HG02588 (cell line): Measurements from ENCODE around the gene CEP152.
A peak's percentile ranks its signal among the peaks of the same experiment; 100 is the strongest.
"Not testable (repeated sequence)": the region's sequence is repeated elsewhere in the genome, so short reads cannot be mapped to it uniquely, and the experiment has no call there.

ENCODE experiments used
- ATAC-seq: cut with Tn5 transposase; IDR thresholded peaks from one replicate; pipeline ENCODE4 v1.9.1; 2021; ENCODE audit warnings: mild to moderate bottlenecking, moderate library complexity; ENCODE audit not compliant: unreplicated experiment

CEP152 gene, protein sequence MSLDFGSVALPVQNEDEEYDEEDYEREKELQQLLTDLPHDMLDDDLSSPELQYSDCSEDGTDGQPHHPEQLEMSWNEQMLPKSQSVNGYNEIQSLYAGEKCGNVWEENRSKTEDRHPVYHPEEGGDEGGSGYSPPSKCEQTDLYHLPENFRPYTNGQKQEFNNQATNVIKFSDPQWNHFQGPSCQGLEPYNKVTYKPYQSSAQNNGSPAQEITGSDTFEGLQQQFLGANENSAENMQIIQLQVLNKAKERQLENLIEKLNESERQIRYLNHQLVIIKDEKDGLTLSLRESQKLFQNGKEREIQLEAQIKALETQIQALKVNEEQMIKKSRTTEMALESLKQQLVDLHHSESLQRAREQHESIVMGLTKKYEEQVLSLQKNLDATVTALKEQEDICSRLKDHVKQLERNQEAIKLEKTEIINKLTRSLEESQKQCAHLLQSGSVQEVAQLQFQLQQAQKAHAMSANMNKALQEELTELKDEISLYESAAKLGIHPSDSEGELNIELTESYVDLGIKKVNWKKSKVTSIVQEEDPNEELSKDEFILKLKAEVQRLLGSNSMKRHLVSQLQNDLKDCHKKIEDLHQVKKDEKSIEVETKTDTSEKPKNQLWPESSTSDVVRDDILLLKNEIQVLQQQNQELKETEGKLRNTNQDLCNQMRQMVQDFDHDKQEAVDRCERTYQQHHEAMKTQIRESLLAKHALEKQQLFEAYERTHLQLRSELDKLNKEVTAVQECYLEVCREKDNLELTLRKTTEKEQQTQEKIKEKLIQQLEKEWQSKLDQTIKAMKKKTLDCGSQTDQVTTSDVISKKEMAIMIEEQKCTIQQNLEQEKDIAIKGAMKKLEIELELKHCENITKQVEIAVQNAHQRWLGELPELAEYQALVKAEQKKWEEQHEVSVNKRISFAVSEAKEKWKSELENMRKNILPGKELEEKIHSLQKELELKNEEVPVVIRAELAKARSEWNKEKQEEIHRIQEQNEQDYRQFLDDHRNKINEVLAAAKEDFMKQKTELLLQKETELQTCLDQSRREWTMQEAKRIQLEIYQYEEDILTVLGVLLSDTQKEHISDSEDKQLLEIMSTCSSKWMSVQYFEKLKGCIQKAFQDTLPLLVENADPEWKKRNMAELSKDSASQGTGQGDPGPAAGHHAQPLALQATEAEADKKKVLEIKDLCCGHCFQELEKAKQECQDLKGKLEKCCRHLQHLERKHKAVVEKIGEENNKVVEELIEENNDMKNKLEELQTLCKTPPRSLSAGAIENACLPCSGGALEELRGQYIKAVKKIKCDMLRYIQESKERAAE (N-terminal part only)

DNA sequence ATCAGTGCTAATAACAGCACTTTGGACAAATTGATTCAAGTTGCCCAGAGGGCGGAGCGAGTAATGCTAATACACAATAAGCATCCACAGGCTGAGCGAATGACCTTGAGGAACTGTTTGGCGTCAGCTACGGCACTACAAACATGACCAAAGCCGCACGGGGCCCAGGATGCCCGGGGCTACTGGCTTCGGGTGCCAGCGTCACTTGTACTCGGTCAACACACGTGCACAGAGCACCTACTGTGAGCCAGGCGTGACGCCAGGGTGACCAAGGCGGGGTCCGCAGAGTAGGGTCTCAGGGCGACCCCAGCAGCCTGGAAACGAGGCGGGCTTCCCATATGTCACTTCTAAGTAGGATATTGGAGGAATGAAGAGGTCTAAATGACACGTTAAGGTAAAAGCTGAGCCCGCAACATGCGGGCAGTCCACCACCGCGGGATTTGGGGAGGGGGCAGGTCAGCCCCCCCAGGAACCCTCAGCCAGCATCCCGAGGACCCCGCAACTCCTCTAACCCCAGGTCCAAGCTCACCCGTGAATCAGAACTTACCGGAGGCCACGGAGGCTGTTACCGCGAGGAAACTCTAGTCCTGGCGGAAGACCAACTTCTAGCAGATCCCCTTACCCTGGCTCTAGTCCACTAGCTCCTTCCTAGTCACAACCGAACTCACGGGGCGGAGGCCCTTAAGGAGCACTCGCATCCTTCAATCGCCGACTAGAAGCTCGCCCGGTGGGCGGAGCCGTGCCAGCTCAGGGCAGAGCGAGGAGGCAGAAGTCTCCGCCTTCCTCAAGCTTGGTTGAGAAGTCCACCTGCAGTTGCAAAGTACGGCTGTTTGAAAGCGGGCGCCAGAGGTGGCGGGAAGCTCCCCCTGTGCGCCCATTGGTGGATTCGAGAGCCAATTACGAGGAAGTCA, at the start of gene CEP152:
TSS of gene CEP152 (minus strand) at position 656 of the 911 bp plus-strand sequence. CDS start 5,420 bp downstream, outside the sequence.
- ATAC-seq: peak; percentile 97

DNA sequence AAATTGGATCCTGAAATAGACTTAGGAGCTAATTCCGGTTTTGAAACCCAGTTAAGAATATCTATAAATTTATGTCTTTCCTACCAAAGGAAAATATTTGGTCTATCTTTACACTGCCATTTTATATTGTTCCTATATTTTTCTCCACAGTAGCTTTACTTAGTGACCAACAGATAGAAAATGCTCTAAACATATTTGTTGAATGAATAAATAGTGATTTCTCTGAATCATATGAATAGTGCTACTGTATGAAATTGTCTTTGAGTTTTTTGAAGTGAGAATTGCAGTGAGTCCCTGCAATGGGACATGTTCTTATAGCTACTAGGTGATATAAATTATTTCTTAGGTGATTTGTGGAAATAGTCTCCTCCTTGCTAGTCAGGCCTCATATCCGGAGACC, 48.6 kb upstream of the CEP152 start:
- ATAC-seq: no peak

DNA sequence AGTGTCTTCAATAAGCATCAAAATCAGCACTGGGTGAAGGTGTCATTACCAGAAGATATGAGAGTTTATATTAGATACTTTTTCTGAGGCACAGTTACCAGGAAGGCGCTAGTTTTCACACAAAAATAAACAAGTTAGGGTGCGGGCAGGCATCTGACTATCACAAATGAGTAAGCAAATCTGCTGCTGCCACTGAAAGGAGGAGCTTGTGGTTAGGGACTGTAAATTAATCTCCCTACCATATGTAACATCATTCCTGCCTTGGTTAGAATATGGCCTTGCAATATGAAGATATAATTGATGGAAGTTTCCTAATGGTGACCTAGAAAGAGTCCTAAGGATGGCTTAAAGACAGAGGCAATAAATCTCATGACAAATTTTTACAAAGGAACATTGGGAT, 47.5 kb upstream of the CEP152 start:
- no peak for ATAC-seq

DNA sequence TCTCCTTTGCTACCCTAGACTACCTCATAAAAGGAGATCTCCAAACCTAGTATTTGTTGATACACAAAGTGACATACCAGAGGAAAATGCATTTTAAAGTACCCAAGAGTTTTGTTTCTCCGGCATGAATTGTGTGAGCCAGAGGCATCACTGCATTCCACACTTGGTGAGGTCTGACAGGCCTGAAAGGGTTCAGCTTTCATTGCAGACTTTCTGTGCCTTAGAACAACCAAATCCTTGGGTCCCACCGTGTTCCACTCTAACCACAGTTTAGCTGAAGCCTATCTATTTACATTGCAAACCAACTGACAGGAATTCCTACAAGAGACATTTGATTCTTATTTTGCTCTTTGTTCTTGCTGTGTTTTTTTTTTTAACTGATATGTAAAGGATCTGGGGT, 46.1 kb upstream of the CEP152 start:
- no peak for ATAC-seq

DNA sequence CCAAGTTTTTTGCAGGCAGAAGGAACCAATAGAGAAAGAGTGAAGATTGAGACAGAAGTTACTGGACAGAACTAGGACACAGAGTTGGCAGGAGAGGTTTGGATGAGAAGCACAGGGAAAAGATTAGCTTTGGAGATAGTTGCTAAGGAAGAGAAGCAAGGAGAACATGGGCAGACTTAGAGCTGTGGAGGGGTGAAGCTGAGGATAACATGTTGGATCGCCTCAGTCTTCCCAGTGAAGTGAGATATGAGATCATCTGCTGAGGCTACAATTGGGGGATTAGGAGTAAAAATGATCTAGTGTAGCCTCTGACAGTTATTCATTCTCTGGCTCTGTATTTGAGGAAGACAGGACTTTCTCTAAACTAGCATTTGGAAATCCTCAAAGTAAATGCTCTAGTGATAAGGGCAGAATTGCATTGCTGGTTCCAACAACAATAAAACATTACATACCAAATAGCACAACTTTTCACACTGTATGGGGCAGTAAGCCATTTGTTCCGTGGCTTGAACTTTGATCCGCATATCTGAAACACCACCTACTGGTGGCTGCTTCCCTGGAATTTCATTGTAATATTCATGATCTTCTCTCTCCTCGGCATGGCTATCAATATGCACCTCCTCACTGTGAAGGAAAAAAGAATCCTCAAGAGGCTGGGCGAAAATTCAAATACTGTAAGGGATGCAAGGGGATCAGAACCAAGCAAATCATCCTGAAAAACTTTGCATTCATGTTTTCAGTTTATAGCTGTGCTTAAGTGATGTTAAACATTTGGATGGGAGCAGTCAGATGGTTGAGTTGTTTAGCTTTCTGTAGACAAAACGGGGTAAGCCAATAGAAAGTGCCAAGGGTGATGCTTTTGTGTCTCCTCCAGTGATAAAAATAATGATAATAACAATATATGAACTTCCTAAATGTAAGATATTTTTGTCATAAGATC, 44.9 kb upstream of the CEP152 start:
- no peak for ATAC-seq

DNA sequence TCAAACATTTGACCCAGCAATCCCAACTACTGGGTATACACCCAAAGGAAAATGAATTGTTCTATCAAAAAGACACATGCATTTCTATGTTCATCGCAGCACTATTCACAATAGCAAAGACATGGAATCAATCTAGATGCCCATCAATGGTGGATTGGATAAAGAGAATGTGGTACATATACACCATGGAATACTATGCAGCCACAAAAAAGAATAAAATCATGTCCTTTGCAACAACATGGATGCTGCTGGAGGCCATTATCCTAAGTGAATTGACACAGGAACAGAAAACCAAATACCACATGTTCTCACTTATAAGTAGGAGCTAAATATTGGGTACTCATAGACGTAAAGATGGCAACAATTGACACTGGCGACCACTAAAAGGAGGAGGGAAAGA, 43.6 kb upstream of the CEP152 start:
- ATAC-seq: not testable (repeated sequence)

DNA sequence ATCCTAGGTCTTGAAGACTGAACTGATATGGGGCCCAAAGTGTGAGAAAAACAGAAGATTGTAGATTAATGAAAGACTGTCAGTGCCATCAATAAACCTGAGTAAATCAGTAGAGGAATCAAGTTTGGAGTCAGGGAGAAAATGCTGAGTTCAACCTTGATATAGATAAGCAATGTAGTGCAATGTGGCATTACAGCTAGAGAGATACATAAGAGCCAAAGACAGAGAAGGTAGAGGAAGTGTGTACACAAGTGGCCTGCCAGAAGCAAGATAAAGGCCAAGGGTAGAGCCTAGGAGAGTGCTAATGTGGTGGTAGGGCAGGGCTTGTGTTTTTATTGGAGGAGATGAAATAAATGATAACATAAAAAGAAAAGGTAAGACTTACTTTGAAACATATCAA, 41.1 kb upstream of the CEP152 start:
- no peak for ATAC-seq

DNA sequence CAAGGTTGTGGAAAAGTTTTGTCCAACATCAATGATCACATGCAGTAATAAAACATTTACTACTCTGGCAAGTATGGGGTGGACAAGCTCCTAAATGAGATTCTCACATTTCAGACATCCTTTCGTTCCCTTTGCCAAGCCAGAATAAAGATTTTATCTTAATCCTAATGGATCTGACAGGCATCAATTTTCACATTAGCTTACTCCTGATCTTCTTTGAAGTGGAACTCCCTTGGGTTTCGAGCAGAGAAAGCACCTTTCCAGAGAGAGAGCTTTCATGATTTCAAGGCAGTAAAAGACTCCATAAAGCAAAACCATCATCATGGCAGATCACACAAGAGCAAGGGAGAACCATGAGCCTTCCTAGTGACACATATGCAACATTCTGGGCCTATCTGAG, 39.8 kb upstream of the CEP152 start:
- ATAC-seq: no peak

DNA sequence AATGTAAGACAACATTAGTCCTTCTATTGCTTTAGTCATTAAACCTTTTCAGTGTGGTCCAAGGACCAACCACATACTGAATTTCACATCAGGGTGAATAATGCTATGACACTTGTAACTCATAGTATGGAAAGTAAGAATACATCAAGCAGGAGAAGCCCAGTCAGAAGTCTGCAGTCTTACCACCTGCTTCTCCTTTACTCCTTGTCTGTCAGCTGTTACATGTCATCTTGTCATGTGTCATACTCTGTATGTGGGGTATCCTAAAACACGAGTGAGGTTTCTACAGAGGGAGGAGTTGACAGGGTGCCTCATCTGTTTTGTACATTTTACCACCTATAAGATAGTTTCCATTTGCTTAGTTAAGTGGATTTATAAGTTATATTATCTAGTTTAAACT, 34.3 kb upstream of the CEP152 start:
- ATAC-seq: no peak

DNA sequence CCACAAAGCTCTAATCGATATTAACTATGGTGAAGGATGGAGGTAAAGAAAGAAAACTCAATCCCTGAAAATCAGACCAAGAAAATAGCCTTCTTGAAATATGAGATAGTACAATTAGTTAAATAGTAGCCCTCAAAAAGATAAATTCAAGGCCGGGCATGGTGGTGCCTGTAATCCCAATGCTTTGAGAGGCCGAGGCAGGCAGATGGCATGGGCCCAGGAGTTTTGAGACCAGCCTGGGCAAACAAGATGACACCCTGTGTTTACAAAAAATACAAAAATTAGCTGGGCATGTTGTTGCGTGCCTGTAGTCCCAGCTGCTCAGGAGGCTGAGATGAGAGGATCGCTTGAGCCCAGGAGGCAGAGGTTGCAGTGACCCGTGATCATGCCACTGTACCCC, 31.6 kb upstream of the CEP152 start:
- no peak for ATAC-seq

DNA sequence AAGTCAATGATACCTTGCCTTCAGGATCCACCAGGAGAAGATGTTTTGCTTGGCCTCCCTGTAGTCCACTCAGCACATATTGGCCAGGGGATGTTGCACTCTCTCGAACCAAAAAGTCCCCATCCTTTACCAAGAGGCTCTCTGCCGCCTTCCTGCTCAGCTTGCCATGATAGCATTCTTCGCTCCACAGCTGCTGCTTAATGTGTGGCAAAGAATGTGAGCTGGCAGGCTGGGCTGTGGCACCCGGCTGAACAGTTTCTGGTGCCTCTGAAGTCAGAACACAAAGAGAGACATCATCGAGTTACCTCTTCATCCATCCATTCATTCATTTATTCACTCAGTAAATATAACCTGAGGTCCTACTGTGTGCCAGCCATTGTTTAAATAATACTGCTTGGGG, 23.9 kb upstream of the CEP152 start:
- ATAC-seq: no peak

DNA sequence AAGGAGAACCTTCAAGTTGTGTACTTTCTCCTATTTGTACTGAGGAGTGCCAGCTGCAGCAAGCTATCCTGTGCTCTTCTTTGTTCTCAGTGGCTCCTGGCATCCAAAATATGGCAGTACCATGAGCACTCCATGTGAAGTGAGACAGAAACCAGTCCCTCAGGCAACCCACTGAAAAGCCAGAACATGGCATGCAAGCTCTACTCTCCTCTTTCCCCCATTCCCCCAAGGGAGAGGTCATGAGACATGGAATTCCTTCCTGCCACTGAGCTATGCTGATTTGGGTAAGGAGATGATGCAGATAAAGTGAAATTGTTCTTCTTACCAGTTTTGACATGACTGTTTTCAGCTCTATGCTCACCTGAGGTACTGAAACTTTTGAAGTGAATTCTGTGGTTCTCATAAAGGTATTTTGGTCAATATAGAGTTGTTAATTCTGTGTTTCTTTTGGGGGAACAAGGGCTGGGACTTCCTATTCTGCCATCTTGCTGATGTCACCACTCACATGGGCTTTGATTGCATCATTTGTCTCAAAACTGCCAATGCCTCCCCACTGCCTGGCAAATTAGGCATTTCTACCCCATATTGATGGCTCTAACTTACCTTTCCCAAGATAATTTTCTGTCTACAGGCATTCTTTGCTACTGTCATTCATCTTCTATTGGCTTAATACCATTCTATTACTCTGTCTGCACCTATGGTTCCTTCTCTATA, 22.8 kb upstream of the CEP152 start:
- ATAC-seq: no peak

DNA sequence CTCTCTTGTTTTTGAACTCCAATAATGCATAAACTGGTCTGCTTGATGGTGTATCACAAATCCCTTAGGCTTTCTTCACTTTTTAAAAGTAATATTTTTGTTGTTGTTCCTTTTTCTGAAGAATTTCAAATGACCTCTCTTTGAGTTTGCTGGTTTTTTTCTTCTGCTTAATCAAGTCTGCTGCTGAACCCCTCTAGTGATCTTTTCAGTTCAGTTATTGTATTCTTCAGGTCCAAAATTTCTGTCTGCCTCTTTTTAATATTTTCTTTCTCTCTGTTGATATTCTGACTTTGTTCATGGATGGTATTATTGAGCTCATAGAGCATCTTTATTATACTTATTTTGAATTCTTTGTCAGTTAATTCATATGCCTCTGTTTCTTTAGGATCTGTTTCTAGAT, 21.8 kb upstream of the CEP152 start:
- no peak for ATAC-seq

DNA sequence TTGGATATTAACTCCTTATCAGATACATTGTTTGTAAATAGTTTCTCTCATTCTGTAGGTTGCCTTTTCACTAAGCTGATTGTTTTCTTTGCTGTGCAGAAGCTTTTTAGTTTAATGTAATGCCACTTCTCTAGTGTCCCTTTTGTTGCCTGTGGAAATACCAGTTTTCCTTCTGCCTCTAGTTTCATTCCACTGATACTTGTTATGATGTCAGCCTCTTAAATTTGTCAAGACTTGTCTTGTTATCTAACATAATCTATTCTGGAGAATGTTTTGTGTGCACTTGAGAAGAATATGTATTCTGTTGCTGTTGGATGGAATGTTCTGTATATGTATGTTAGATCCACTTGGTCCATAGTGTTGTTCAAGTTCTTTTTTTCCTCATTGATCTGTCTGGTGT, 18.0 kb upstream of the CEP152 start:
- no peak for ATAC-seq

DNA sequence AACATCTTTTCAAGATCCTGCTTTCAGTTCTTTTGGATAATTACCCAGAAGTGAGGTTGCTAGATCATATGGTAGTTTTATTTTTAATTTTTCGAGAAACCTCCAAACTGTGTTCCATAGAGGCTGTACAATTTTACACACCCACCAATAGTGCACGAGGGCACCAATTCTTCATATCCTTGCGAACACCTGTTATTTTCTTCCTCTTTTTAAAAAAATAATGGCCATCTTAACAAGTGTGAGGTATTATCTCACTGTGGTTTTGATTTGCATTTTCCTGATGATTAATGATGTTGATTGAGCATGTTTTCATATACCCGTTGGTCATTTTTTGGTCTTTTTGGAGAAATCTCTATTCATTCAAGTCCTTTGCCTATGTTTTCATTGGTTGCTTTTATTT, 17.6 kb upstream of the CEP152 start:
- no peak for ATAC-seq

DNA sequence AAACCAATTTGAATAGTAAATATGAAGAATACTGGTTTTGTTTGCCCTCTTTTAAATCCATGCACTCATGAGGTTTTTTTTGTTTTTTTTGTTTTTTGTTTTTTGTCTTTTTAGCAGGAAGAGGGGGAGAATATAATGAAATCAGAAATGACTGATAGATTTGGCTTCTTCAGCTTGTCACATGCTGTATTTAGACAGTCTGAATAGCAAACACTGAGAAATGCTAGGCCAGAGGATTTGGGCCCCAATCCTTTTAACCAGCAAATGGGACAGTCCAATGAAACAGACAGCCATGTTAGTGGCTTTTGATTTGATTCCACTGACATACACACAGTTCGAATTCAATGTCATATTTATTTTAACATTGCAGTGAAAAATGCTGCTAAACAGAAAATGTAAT, 14.2 kb upstream of the CEP152 start:
- ATAC-seq: no peak

DNA sequence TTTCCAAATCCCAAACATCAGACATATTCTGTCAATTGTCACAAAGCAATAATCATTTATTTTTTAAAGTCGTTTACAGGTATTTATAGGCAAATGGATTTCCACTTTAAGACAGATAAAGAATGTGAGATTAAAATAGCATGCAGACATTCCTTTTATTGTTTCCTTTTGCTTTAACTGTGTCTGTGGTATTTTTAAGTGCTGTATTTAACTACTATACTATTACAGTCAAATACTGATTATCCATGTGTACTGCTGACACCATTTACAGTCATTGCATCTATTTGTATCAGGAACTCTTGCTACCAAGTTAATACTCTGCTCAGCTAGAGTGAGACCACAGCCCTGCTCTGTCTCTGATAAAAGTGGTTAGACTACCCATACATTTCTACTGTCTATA, 12.8 kb upstream of the CEP152 start:
- ATAC-seq: no peak

DNA sequence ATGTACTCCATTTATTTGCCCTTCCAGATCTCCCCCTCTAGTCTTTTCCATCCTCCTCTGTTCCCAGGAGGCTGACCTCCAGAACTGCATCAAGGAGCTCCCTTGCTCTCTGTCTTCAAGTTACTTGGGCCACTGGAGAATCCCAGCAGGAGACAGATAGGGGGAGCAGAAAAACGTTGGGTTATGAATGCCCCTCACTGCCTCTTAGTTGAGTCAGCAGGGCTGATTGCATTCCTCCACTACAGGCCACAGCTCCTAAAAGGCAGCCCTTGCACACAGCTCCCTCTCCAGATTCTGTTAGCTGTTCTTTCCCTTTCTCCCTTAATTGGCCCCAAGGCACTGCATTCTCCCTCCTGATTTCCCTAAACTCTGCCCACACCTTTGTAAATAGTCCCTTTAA, 12.4 kb upstream of the CEP152 start:
- ATAC-seq: no peak
